ENCODE results near the gene PVR.

The PVR gene

DNA sequence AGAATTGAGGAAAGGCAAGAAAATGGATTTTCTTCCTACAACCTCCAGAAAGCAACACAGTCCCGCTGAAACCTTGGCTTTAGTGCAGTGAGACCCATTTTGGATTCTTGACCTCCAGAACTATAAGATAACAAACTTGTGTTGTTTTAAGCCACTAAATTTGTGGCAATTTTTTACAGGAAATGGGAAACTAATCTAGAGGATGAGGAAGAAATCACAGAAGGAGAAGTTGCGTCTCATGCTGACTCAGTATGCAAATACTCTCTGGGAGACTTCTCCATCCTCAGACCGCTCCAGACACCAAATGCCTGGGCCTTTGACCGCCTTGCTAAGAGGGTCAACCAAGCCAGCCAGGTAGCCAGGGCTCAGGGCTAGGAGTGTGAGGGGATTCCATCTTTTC, 42.2 kb downstream of the PVR start:
- in situ Hi-C loops (cut with MboI; ENCODE audit: low pct_unique_long_range_greater_than_20kb, low sequenced_read_pairs, unreplicated experiment) = no loop called here
- DNase-seq (ENCODE audit: low spot score) = no peak
- TF ChIP-seq, protein P1, sequence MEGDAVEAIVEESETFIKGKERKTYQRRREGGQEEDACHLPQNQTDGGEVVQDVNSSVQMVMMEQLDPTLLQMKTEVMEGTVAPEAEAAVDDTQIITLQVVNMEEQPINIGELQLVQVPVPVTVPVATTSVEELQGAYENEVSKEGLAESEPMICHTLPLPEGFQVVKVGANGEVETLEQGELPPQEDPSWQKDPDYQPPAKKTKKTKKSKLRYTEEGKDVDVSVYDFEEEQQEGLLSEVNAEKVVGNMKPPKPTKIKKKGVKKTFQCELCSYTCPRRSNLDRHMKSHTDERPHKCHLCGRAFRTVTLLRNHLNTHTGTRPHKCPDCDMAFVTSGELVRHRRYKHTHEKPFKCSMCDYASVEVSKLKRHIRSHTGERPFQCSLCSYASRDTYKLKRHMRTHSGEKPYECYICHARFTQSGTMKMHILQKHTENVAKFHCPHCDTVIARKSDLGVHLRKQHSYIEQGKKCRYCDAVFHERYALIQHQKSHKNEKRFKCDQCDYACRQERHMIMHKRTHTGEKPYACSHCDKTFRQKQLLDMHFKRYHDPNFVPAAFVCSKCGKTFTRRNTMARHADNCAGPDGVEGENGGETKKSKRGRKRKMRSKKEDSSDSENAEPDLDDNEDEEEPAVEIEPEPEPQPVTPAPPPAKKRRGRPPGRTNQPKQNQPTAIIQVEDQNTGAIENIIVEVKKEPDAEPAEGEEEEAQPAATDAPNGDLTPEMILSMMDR (IDR thresholded peaks at IDR 0.05; ENCODE audit: extremely low read depth, insufficient read depth, missing control alignments) = no peak

DNA sequence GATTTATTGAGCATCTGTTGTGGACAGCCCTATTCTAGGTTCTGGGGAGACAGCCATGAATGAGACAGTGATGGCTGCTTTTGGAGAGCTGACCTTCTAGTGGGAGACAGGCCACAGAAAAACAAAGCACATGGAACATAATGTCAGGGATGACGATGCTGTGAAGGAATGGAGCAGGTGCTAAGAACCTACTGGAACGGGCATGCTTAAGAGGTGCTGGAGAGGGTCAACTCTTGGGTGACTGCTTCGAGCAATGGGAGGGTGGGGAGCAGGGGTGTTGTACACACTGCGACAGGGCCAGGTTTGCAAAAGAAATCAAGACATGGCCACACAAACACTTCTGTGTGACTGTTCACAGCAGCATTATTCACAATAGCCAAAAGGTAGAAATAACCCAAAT, 43.2 kb downstream of the PVR start:
- TF ChIP-seq, protein P1 (IDR thresholded peaks at IDR 0.05; ENCODE audit: extremely low read depth, insufficient read depth, missing control alignments) = no peak
- in situ Hi-C loops (cut with MboI; ENCODE audit: low pct_unique_long_range_greater_than_20kb, low sequenced_read_pairs, unreplicated experiment) = no loop called here
- no peak for DNase-seq (ENCODE audit: low spot score)

DNA sequence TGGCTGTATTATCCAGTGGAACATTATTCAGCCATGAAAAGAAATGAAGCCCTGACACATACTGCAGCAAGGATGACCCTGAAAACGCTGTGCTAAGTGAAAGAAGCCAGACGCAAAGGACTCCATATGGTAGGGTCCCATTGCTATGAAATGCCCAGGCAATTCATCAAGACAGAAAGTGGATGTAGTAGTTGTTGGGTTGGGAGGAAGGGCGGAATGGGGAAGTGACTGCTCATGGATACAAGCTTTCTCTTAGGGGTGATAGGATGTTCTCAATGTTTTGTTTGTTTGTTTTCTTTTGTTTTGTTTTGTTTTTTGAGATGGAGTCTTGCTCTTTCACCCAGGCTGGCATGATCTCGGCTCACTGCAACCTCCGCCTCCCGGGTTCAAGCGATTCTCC, 44.2 kb downstream of the PVR start:
- in situ Hi-C loops (cut with MboI; ENCODE audit: low pct_unique_long_range_greater_than_20kb, low sequenced_read_pairs, unreplicated experiment) = no loop called here
- TF ChIP-seq, protein P1 (IDR thresholded peaks at IDR 0.05; ENCODE audit: extremely low read depth, insufficient read depth, missing control alignments) = no peak
- DNase-seq (ENCODE audit: low spot score) = no peak

DNA sequence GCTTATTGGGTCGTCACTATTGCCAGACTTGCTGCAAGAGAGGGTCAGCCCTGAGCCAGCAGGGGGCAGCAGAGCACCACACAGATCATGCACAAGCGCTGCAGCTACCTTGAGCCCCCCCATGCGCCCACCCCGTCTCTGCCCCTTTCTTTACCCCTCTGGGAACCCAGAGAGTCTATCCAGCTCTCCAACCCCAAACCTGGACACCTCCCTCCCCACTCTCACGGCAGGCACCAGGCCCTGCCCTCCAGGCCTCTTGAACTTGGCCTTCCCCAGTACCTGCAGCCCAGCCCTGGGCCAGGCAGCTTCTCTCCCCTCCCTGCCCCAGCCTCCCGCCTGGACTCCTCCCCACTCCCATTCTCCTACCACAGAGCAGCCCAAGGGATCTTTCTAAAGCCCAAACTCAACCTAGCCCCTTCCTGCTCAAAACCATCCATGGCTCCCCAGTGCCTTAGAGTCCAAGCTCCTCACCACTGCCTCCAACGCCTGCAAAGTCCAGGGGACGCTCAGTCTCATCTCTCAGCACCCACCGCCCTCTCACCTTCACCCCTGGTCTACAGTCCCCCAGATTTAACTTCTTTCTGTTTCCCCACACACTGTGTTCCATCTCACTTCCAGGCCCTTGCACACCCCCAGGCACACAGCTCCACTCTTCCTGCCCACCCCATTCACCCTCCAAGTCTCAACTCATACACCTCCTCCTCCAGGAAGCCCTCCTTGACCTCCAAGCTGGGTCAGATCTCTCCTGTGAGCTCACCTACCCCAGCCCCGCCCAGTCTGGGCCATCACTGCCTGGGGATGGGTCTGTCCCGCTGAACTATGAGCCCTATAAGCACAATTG, 45.8 kb downstream of the PVR start:
- in situ Hi-C loops (cut with MboI; ENCODE audit: low pct_unique_long_range_greater_than_20kb, low sequenced_read_pairs, unreplicated experiment) = no loop called here
- TF ChIP-seq, protein P1 (IDR thresholded peaks at IDR 0.05; ENCODE audit: extremely low read depth, insufficient read depth, missing control alignments) = peak; percentile 93
- peak; percentile 72 for DNase-seq (ENCODE audit: low spot score)

DNA sequence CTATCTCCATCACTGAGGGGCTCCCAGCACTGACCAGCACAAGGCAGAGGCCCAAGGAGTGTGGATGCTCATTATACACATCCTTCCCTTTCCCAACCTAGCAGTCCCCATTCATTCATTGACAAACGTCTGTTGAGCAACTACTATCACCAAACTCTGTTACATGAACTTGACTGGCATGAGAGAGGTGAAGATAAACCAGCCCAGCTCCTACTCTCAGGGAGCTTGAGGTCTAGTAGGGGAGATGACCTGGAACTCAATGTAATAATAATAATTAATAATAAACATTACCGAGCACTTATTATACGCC, 46.4 kb downstream of the PVR start:
- TF ChIP-seq, protein P1 (IDR thresholded peaks at IDR 0.05; ENCODE audit: extremely low read depth, insufficient read depth, missing control alignments) = no peak
- no peak for DNase-seq (ENCODE audit: low spot score)
- in situ Hi-C loops (cut with MboI; ENCODE audit: low pct_unique_long_range_greater_than_20kb, low sequenced_read_pairs, unreplicated experiment) = no loop called here

DNA sequence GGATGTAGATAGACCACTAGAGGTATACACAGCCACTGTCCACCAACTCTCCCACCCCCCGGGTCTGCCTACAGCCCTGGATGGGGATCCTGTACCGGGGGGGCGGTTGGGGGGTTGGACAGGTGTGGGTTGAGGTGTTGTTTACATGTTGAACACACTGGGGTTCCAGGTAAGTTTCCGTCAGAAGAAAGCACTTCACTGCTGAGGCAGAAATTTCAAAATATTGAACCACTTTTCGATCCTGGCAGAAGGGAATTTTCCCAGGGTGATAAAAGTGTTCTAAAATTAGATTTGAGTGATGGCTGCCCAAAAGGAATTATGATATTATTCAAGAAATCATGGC, 48.6 kb downstream of the PVR start:
- TF ChIP-seq, protein P1 (IDR thresholded peaks at IDR 0.05; ENCODE audit: extremely low read depth, insufficient read depth, missing control alignments) = no peak
- in situ Hi-C loops (cut with MboI; ENCODE audit: low pct_unique_long_range_greater_than_20kb, low sequenced_read_pairs, unreplicated experiment) = no loop called here

More for the DNA sequence above, 48.6 kb downstream of the PVR start:
- no peak for DNase-seq (ENCODE audit: low spot score)

Data from GM13977 (cell line).